H1 (cell line): Measurements from ENCODE around the gene IFT172. TPM values are rescaled to one million over a fixed set of nuclear protein-coding genes. Genes with fewer than 3 reads are reported as not detected.

Source experiments
- BCL11A ChIP-seq, 2 experiments: IDR thresholded peaks; one replicate each; pipeline ENCODE4 v1.6.1; 2011; ENCODE audit warnings: low read depth in 2 of 2, low read length in 2 of 2, mild to moderate bottlenecking in 2 of 2
- BRCA1 ChIP-seq: IDR thresholded peaks from 2 replicates; pipeline ENCODE4 v1.6.1; 2012; ENCODE audit warnings: low read depth, low read length, improper control_type of control experiment
- CBX8 ChIP-seq: fragments of 300-800, 300-1000 bp; sonication (generic); IDR thresholded peaks from 2 replicates; pipeline ENCODE4 v1.7.1; 2016; ENCODE audit warnings: low read depth, low read length, borderline replicate concordance
- CTBP2 ChIP-seq: IDR thresholded peaks from 2 replicates; pipeline ENCODE4 v1.7.0; 2011; ENCODE audit warnings: borderline replicate concordance, mild to moderate bottlenecking, moderate library complexity, mixed read lengths, low read length; ENCODE audit not compliant: insufficient read depth, insufficient read length
- EZH2 ChIP-seq: fragments of 200-600 bp; sonication (generic); IDR thresholded peaks from 2 replicates; pipeline ENCODE4 v1.7.1; 2012; ENCODE audit warnings: low read depth, mild to moderate bottlenecking, moderate library complexity, low read length, inconsistent platforms; ENCODE audit not compliant: severe bottlenecking
- RXRA ChIP-seq: IDR thresholded peaks from 2 replicates; pipeline ENCODE4 v1.6.1; 2011; ENCODE audit warnings: low read depth, mild to moderate bottlenecking, low read length, moderate library complexity; ENCODE audit not compliant: insufficient read depth
- SUZ12 ChIP-seq: fragments of 200-600 bp; sonication (generic); IDR thresholded peaks from 2 replicates; pipeline ENCODE4 v1.6.1; 2012; ENCODE audit warnings: mild to moderate bottlenecking, inconsistent platforms, low read length, moderate library complexity, mixed read lengths
- polyA plus RNA-seq, 7 experiments: library from polyadenylated mRNA; depleted of rRNA in 3 of 7; stranded (reverse) in 5 of 7; unstranded in 2 of 7; fragments of >200 nt in 5 of 7; fragments of 200-250 nt in 2 of 7; gene quantifications; 1 replicate in 5 of 7; 2 replicates in 1 of 7; 4 replicates in 1 of 7; pipeline versions ENCODE4 v1.2.1 to v1.2.3, GENCODE V29; 2011 to 2013; ENCODE audit warnings: missing spikeins in 2 of 7, mixed read lengths in 2 of 7
- total RNA-seq: library from RNA; stranded (reverse); fragmentation: NEBNext Ultra II Directional; extraction: Animal tissue kit (Norgen Biotek cat#: 25700); gene quantifications from 2 replicates; pipeline ENCODE4 v1.2.1, GENCODE V29; 2021

Gene IFT172
- total and polyA plus RNA-seq, 2 of the 8 experiments (the other 6 are each of a cell fraction or from before 2014, with no cell fraction given) = 13.5 to 14.0 TPM

DNA sequence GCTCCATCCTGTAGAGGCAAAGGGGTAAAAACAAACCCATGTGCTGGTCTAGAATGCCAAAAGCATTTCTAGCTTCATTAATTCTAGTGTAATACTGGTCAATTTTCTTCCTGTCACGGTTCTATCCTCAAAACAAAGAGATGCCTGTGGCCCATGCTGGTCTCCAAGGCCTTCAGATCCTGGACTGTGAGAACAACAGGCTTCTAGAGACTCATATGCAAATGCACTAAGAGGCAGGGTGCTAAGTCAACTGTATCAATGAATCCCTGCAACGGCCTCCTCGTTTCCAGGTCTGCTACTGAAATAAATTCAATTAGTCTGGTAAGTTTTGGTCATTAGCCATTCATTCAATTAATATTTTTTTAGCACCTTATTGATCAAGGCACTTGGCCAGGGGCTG is 4.0 kb downstream of the IFT172 start (continued):
- TF ChIP-seq BRCA1 (no peak), BCL11A (IDR thresholded peaks at IDR 0.05; ENCODE audit: low read depth in 2 of 2, low read length in 2 of 2) (no peak), SUZ12 (no peak), CTBP2 (no peak), EZH2 (no peak), RXRA (no peak), CBX8 (no peak)
- TF ChIP-seq, all 59 proteins: peak for 0
